ENCODE measurements around the gene BEST1.

BEST1 gene

GRCh38 chr11:61948505-61948904 lies 1.6 kb upstream of the BEST1 start:
- no peak overlapping the region for H2BK12ac ChIP-seq (ENCODE audit: low read length)
- no peaks in the 10 kb centered on the region for H3K9me3 ChIP-seq (replicated peaks in 1 of 2; ENCODE audit: control insufficient read depth in 2 of 2, insufficient read depth in 1 of 2, low read depth in 1 of 2, low read length in 2 of 2)
- peaks cover 0 to 23% (median 0%) of the 10 kb centered on the region in 3 experiments for H3K27me3 ChIP-seq (ENCODE audit: control insufficient read depth in 3 of 3, insufficient read depth in 3 of 3, low read depth in 1 of 3, low read length in 3 of 3)
- no peak overlapping the region for H3K9ac ChIP-seq (ENCODE audit: low read depth, low read length, poor library complexity)
- H3K36me3 ChIP-seq (replicated peaks in 1 of 2; ENCODE audit: control insufficient read depth in 2 of 2, insufficient read depth in 2 of 2, low read length in 2 of 2): no peaks in the 10 kb centered on the region
- no CpG with 5 or more reads among the region's 7 CpGs for WGBS, 2 donors (ENCODE audit: extremely low coverage in 2 of 2, insufficient read length in 2 of 2, insufficient replicate concordance in 1 of 2)
- H2BK15ac ChIP-seq (ENCODE audit: low read length): no peak overlapping the region
- H3K4me2 ChIP-seq (ENCODE audit: insufficient read depth, low read length, poor library complexity, severe bottlenecking): no peak overlapping the region
- H2AK5ac ChIP-seq (ENCODE audit: low read depth, low read length): no peak overlapping the region
- peak overlapping the region in 1 of 2 donors; percentile 58 for H3K4me3 ChIP-seq (ENCODE audit: low read length in 2 of 2)
- H3K27ac ChIP-seq (replicated peaks; ENCODE audit: low read length): no peak overlapping the region
- H2AFZ ChIP-seq (ENCODE audit: low read length): no peak overlapping the region
- peaks cover 2 to 6% of the 10 kb centered on the region in 2 donors for H3K4me1 ChIP-seq (ENCODE audit: control insufficient read depth in 2 of 2, insufficient read depth in 1 of 2, low read depth in 1 of 2, low read length in 2 of 2)
- H3K79me1 ChIP-seq (ENCODE audit: low read depth, low read length): no peaks in the 10 kb centered on the region
- DNase-seq (ENCODE audit: low spot score): no peak
- H3K23ac ChIP-seq (ENCODE audit: low read depth, low read length, poor library complexity): no peak overlapping the region
- H2BK120ac ChIP-seq (ENCODE audit: low read depth, low read length): no peak overlapping the region
- no peak overlapping the region for H2BK5ac ChIP-seq (ENCODE audit: low read length)
- H4K8ac ChIP-seq (ENCODE audit: low read depth, low read length): no peak overlapping the region
- no peak overlapping the region for H3K4ac ChIP-seq (ENCODE audit: low read length)
- H3K18ac ChIP-seq (ENCODE audit: low read length): no peak overlapping the region
- no peak overlapping the region for H3K14ac ChIP-seq (ENCODE audit: low read length)
- no peak overlapping the region for H4K91ac ChIP-seq (ENCODE audit: low read depth, low read length, poor library complexity)

GRCh38 chr11:61949169-61950034 lies 749 bp upstream of the BEST1 start:
- no peak overlapping the region for H3K23ac ChIP-seq (ENCODE audit: low read depth, low read length, poor library complexity)
- H2BK5ac ChIP-seq (ENCODE audit: low read length): no peak overlapping the region
- H3K79me1 ChIP-seq (ENCODE audit: low read depth, low read length): no peaks in the 10 kb centered on the region
- no peak overlapping the region for H3K4me2 ChIP-seq (ENCODE audit: insufficient read depth, low read length, poor library complexity, severe bottlenecking)
- H3K27me3 ChIP-seq (ENCODE audit: control insufficient read depth in 3 of 3, insufficient read depth in 3 of 3, low read depth in 1 of 3, low read length in 3 of 3): peaks cover 0 to 15% (median 2%) of the 10 kb centered on the region in 3 experiments
- no peak overlapping the region for H2BK15ac ChIP-seq (ENCODE audit: low read length)
- no peak overlapping the region for H3K9ac ChIP-seq (ENCODE audit: low read depth, low read length, poor library complexity)
- no peak overlapping the region for H4K91ac ChIP-seq (ENCODE audit: low read depth, low read length, poor library complexity)
- no peak overlapping the region for H3K18ac ChIP-seq (ENCODE audit: low read length)
- H3K27ac ChIP-seq (replicated peaks; ENCODE audit: low read length): no peak overlapping the region
- no peaks in the 10 kb centered on the region for H3K9me3 ChIP-seq (replicated peaks in 1 of 2; ENCODE audit: control insufficient read depth in 2 of 2, insufficient read depth in 1 of 2, low read depth in 1 of 2, low read length in 2 of 2)
- H3K36me3 ChIP-seq (replicated peaks in 1 of 2; ENCODE audit: control insufficient read depth in 2 of 2, insufficient read depth in 2 of 2, low read length in 2 of 2): no peaks in the 10 kb centered on the region
- peaks cover 2 to 6% of the 10 kb centered on the region in 2 donors for H3K4me1 ChIP-seq (ENCODE audit: control insufficient read depth in 2 of 2, insufficient read depth in 1 of 2, low read depth in 1 of 2, low read length in 2 of 2)
- H2AFZ ChIP-seq (ENCODE audit: low read length): peak overlapping the region; percentile 47
- no peak for DNase-seq (ENCODE audit: low spot score)
- no peak overlapping the region for H3K4me3 ChIP-seq (ENCODE audit: low read length in 2 of 2)
- no peak overlapping the region for H3K4ac ChIP-seq (ENCODE audit: low read length)
- no CpG with 5 or more reads among the region's 9 CpGs for WGBS, 2 donors (ENCODE audit: extremely low coverage in 2 of 2, insufficient read length in 2 of 2, insufficient replicate concordance in 1 of 2)
- no peak overlapping the region for H4K8ac ChIP-seq (ENCODE audit: low read depth, low read length)
- no peak overlapping the region for H3K14ac ChIP-seq (ENCODE audit: low read length)
- no peak overlapping the region for H2BK12ac ChIP-seq (ENCODE audit: low read length)
- no peak overlapping the region for H2AK5ac ChIP-seq (ENCODE audit: low read depth, low read length)
- H2BK120ac ChIP-seq (ENCODE audit: low read depth, low read length): no peak overlapping the region

- Histone ChIP-seq H3K9ac (ENCODE audit: low read depth, low read length, poor library complexity) (no peak overlapping the region), H3K23ac (ENCODE audit: low read depth, low read length, poor library complexity) (no peak overlapping the region), H2AFZ (ENCODE audit: low read length) (no peak overlapping the region), H2BK12ac (ENCODE audit: low read length) (peak overlapping the region; percentile 48), H2AK5ac (ENCODE audit: low read depth, low read length) (no peak overlapping the region), H4K91ac (ENCODE audit: low read depth, low read length, poor library complexity) (no peak overlapping the region), H3K4me1 (ENCODE audit: control insufficient read depth in 2 of 2, insufficient read depth in 1 of 2, low read depth in 1 of 2, low read length in 2 of 2) (peaks cover 6 to 9% of the 10 kb centered on the region in 2 donors), H3K27me3 (ENCODE audit: control insufficient read depth in 3 of 3, insufficient read depth in 3 of 3, low read depth in 1 of 3, low read length in 3 of 3) (peaks cover 0 to 21% (median 3%) of the 10 kb centered on the region in 3 experiments), H3K4me2 (ENCODE audit: insufficient read depth, low read length, poor library complexity, severe bottlenecking) (no peak overlapping the region), H3K27ac (replicated peaks; ENCODE audit: low read length) (no peak overlapping the region), H3K79me1 (ENCODE audit: low read depth, low read length) (no peaks in the 10 kb centered on the region), H3K9me3 (replicated peaks in 1 of 2; ENCODE audit: control insufficient read depth in 2 of 2, insufficient read depth in 1 of 2, low read depth in 1 of 2, low read length in 2 of 2) (no peaks in the 10 kb centered on the region), H2BK15ac (ENCODE audit: low read length) (peak overlapping the region; percentile 62), H2BK120ac (ENCODE audit: low read depth, low read length) (no peak overlapping the region), H3K4me3 (ENCODE audit: low read length in 2 of 2) (no peak overlapping the region), H2BK5ac (ENCODE audit: low read length) (no peak overlapping the region), H3K14ac (ENCODE audit: low read length) (no peak overlapping the region), H3K4ac (ENCODE audit: low read length) (no peak overlapping the region), H3K36me3 (replicated peaks in 1 of 2; ENCODE audit: control insufficient read depth in 2 of 2, insufficient read depth in 2 of 2, low read length in 2 of 2) (no peaks in the 10 kb centered on the region), H4K8ac (ENCODE audit: low read depth, low read length) (no peak overlapping the region), H3K18ac (ENCODE audit: low read length) (no peak overlapping the region)
- no CpG with 5 or more reads among the region's 11 CpGs for WGBS, 2 donors (ENCODE audit: extremely low coverage in 2 of 2, insufficient read length in 2 of 2, insufficient replicate concordance in 1 of 2)
- no peak for DNase-seq (ENCODE audit: low spot score)
These were observed 1.5 kb downstream of the BEST1 start for GRCh38 chr11:61951484-61952135.

- no peak overlapping the region for H3K4ac ChIP-seq (ENCODE audit: low read length)
- no CpG with 5 or more reads among the region's 3 CpGs for WGBS, 2 donors (ENCODE audit: extremely low coverage in 2 of 2, insufficient read length in 2 of 2, insufficient replicate concordance in 1 of 2)
- H3K27me3 ChIP-seq (ENCODE audit: control insufficient read depth in 3 of 3, insufficient read depth in 3 of 3, low read depth in 1 of 3, low read length in 3 of 3): peaks cover 0 to 21% (median 3%) of the 10 kb centered on the region in 3 experiments
These were observed 2.7 kb downstream of the BEST1 start for GRCh38 chr11:61952882-61953281.

More at GRCh38 chr11:61952882-61953281, 2.7 kb downstream of the BEST1 start:
- Histone ChIP-seq H4K91ac (ENCODE audit: low read depth, low read length, poor library complexity) (no peak overlapping the region), H2BK120ac (ENCODE audit: low read depth, low read length) (no peak overlapping the region), H3K36me3 (replicated peaks in 1 of 2; ENCODE audit: control insufficient read depth in 2 of 2, insufficient read depth in 2 of 2, low read length in 2 of 2) (no peaks in the 10 kb centered on the region), H3K9me3 (replicated peaks in 1 of 2; ENCODE audit: control insufficient read depth in 2 of 2, insufficient read depth in 1 of 2, low read depth in 1 of 2, low read length in 2 of 2) (no peaks in the 10 kb centered on the region), H2BK15ac (ENCODE audit: low read length) (no peak overlapping the region), H3K18ac (ENCODE audit: low read length) (no peak overlapping the region), H2AK5ac (ENCODE audit: low read depth, low read length) (no peak overlapping the region), H3K79me1 (ENCODE audit: low read depth, low read length) (no peaks in the 10 kb centered on the region), H2AFZ (ENCODE audit: low read length) (no peak overlapping the region), H2BK5ac (ENCODE audit: low read length) (no peak overlapping the region), H3K4me2 (ENCODE audit: insufficient read depth, low read length, poor library complexity, severe bottlenecking) (no peak overlapping the region), H2BK12ac (ENCODE audit: low read length) (no peak overlapping the region), H4K8ac (ENCODE audit: low read depth, low read length) (no peak overlapping the region), H3K23ac (ENCODE audit: low read depth, low read length, poor library complexity) (no peak overlapping the region), H3K4me1 (ENCODE audit: control insufficient read depth in 2 of 2, insufficient read depth in 1 of 2, low read depth in 1 of 2, low read length in 2 of 2) (peaks cover 6 to 9% of the 10 kb centered on the region in 2 donors), H3K14ac (ENCODE audit: low read length) (no peak overlapping the region), H3K4me3 (ENCODE audit: low read length in 2 of 2) (no peak overlapping the region), H3K9ac (ENCODE audit: low read depth, low read length, poor library complexity) (no peak overlapping the region), H3K27ac (replicated peaks; ENCODE audit: low read length) (no peak overlapping the region)
- no peak for DNase-seq (ENCODE audit: low spot score)
